Measurements from ENCODE around the gene MUL1. TPM values are rescaled to one million over a fixed set of nuclear protein-coding genes. Genes with fewer than 3 reads are reported as not detected.
"Not testable (repeated sequence)": the region's sequence is repeated elsewhere in the genome, so short reads cannot be mapped to it uniquely, and the experiment has no call there.

The MUL1 gene
- total RNA-seq, 1 donor from 2014 or later: 26.8 TPM

- not testable (repeated sequence) for DNase-seq (ENCODE audit: low spot score)
Measured at GRCh38 chr1:20519609-20520262, 11.8 kb upstream of the MUL1 start.

GRCh38 chr1:20511518-20512428, 3.8 kb upstream of the MUL1 start:
- no peak for DNase-seq (ENCODE audit: low spot score)

- no peak for DNase-seq (ENCODE audit: low spot score)
Measured at GRCh38 chr1:20508411-20508771, 440 bp upstream of the MUL1 start.

GRCh38 chr1:20507248-20507563, 745 bp downstream of the MUL1 start:
- no peak for DNase-seq (ENCODE audit: low spot score)

GRCh38 chr1:20505488-20505887, 2.5 kb downstream of the MUL1 start:
- DNase-seq (ENCODE audit: low spot score): no peak

GRCh38 chr1:20500716-20501115, 7.2 kb downstream of the MUL1 start:
- no peak for DNase-seq (ENCODE audit: low spot score)

- DNase-seq (ENCODE audit: low spot score): no peak
Measured at GRCh38 chr1:20499718-20500117, 8.2 kb downstream of the MUL1 start.

GRCh38 chr1:20499105-20499504, 8.8 kb downstream of the MUL1 start:
- DNase-seq (ENCODE audit: low spot score): no peak

GRCh38 chr1:20498116-20498515, 9.8 kb downstream of the MUL1 start:
- no peak for DNase-seq (ENCODE audit: low spot score)

- no peak for DNase-seq (ENCODE audit: low spot score)
Measured at GRCh38 chr1:20497506-20497905, 10.4 kb downstream of the MUL1 start.

- not testable (repeated sequence) for DNase-seq (ENCODE audit: low spot score)
Measured at GRCh38 chr1:20496725-20497383, 11.1 kb downstream of the MUL1 start.

GRCh38 chr1:20496241-20496661, 11.7 kb downstream of the MUL1 start:
- no peak for DNase-seq (ENCODE audit: low spot score)

- DNase-seq (ENCODE audit: low spot score): no peak
Measured at GRCh38 chr1:20495661-20496060, 12.3 kb downstream of the MUL1 start.

- no peak for DNase-seq (ENCODE audit: low spot score)
Measured at GRCh38 chr1:20494609-20495311, 13.2 kb downstream of the MUL1 start.

GRCh38 chr1:20493839-20494608, 13.9 kb downstream of the MUL1 start:
- DNase-seq (ENCODE audit: low spot score): no peak

- no peak for DNase-seq (ENCODE audit: low spot score)
Measured at GRCh38 chr1:20493309-20493708, 14.6 kb downstream of the MUL1 start.

- no peak for DNase-seq (ENCODE audit: low spot score)
Measured at GRCh38 chr1:20492751-20493150, 15.2 kb downstream of the MUL1 start.

GRCh38 chr1:20491866-20492265, 16.1 kb downstream of the MUL1 start:
- no peak for DNase-seq (ENCODE audit: low spot score)

- DNase-seq (ENCODE audit: low spot score): no peak
Measured at GRCh38 chr1:20491178-20491577, 16.8 kb downstream of the MUL1 start.

GRCh38 chr1:20487236-20487590, 20.7 kb downstream of the MUL1 start:
- DNase-seq (ENCODE audit: low spot score): no peak

Measured in mesenteric fat pad (tissue), 1 donor.